IMR-90 (cell line): ENCODE data around the gene CUL9. TPM values are rescaled to one million over a fixed set of nuclear protein-coding genes. Genes with fewer than 3 reads are reported as not detected.

Experiments used
- ATAC-seq: fragments of 200-7000 bp; cut with Tn5 transposase; 2 replicates; pipeline ENCODE4 v1.9.1; 2020; ENCODE audit warnings: low read depth, mild to moderate bottlenecking, moderate library complexity
- BruUV-seq: library from RNA; stranded (reverse); fragments of 400-500 nt; replicated peaks from 2 replicates; lab custom pipeline; 2021; lab: Mats Ljungman, UMichigan
- CTCF ChIA-PET: fragments of 300-600 bp; formaldehyde crosslinking; extraction: SDS; loops from one replicate; lab custom pipeline; 2021; ENCODE audit warnings: antibody characterized with exemption; lab: Yijun Ruan, JAX
- POLR2A ChIA-PET: fragments of 300-600 bp; sonication (Branson Sonifier 250); formaldehyde crosslinking; loops from one replicate; lab custom pipeline; 2022; ENCODE audit warnings: antibody characterized with exemption; ENCODE audit not compliant: unreplicated experiment; lab: Charles Lee
- DNase-seq: peaks from one replicate; pipeline ENCODE4 v3.0.0; 2013
- H2AFZ ChIP-seq: replicated peaks from 2 replicates; pipeline ENCODE3; 2013; ENCODE audit warnings: low read length, mild to moderate bottlenecking; ENCODE audit not compliant: poor library complexity
- H2AK5ac ChIP-seq: 2 replicates; pipeline ENCODE4 v1.6.1; 2013; ENCODE audit warnings: low read depth, low read length, inconsistent platforms
- H2AK9ac ChIP-seq: replicated peaks from 2 replicates; pipeline ENCODE3; 2013; ENCODE audit warnings: mild to moderate bottlenecking, low read depth, low read length, moderate library complexity; ENCODE audit not compliant: poor library complexity
- H2BK120ac ChIP-seq: 2 replicates; pipeline ENCODE4 v1.6.1; 2013; ENCODE audit warnings: low read depth, low read length, inconsistent platforms
- H2BK15ac ChIP-seq: 3 replicates; pipeline ENCODE4 v1.6.1; 2013; ENCODE audit warnings: low read depth, low read length, inconsistent platforms
- H2BK20ac ChIP-seq: 2 replicates; pipeline ENCODE4 v1.6.1; 2013; ENCODE audit warnings: low read depth, mild to moderate bottlenecking, inconsistent platforms, low read length, moderate library complexity
- H2BK5ac ChIP-seq: 2 replicates; pipeline ENCODE4 v1.6.1; 2013; ENCODE audit warnings: mild to moderate bottlenecking, low read depth, low read length, inconsistent platforms; ENCODE audit not compliant: poor library complexity, severe bottlenecking
- H3K14ac ChIP-seq: replicated peaks from 2 replicates; pipeline ENCODE4 v1.6.1; 2013; ENCODE audit warnings: low read depth, low read length, inconsistent platforms
- H3K18ac ChIP-seq: 2 replicates; pipeline ENCODE4 v1.6.1; 2013; ENCODE audit warnings: low read depth, low read length, control low read depth
- H3K23ac ChIP-seq: 2 replicates; pipeline ENCODE4 v1.6.1; 2013; ENCODE audit warnings: low read depth, low read length, inconsistent platforms
- H3K27ac ChIP-seq: 2 replicates; pipeline ENCODE4 v1.5.1; 2013; ENCODE audit warnings: mild to moderate bottlenecking, control low read depth, low read length; ENCODE audit not compliant: insufficient read depth
- H3K27me3 ChIP-seq: 2 replicates; pipeline ENCODE4 v1.6.1; 2013; ENCODE audit warnings: low read length; ENCODE audit not compliant: control insufficient read depth, insufficient read depth
- H3K36me3 ChIP-seq: 2 replicates; pipeline ENCODE4 v1.6.1; 2013; ENCODE audit warnings: low read length, mixed read lengths; ENCODE audit not compliant: control insufficient read depth, insufficient read depth
- H3K4ac ChIP-seq: 2 replicates; pipeline ENCODE4 v1.6.1; 2013; ENCODE audit warnings: low read depth, low read length, inconsistent platforms
- H3K4me1 ChIP-seq: 2 replicates; pipeline ENCODE4 v1.6.1; 2013; ENCODE audit warnings: low read length, mixed read lengths; ENCODE audit not compliant: control insufficient read depth, insufficient read depth
- H3K4me2 ChIP-seq: 2 replicates; pipeline ENCODE4 v1.6.1; 2013; ENCODE audit warnings: low read depth, mild to moderate bottlenecking, control low read depth, low read length, moderate library complexity
- H3K4me3 ChIP-seq: 2 replicates; pipeline ENCODE4 v1.5.1; 2013; ENCODE audit warnings: low read depth, mild to moderate bottlenecking, control low read depth, low read length, moderate library complexity; ENCODE audit not compliant: insufficient read depth
- H3K56ac ChIP-seq: 2 replicates; pipeline ENCODE4 v1.6.1; 2013; ENCODE audit warnings: low read length, inconsistent platforms; ENCODE audit not compliant: insufficient read depth; ENCODE audit errors: extremely low read depth
- H3K79me1 ChIP-seq, 2 experiments: 2 replicates each; pipeline ENCODE4 v1.6.1; 2013; ENCODE audit warnings: low read length in 2 of 2, inconsistent platforms in 1 of 2, low read depth in 1 of 2
- H3K9ac ChIP-seq: 2 replicates; pipeline ENCODE4 v1.6.1; 2013; ENCODE audit warnings: low read depth, low read length, control low read depth
- H3K9me1 ChIP-seq: 2 replicates; pipeline ENCODE4 v1.6.1; 2013; ENCODE audit warnings: low read length, inconsistent platforms; ENCODE audit not compliant: insufficient read depth
- H3K9me3 ChIP-seq: 2 replicates; pipeline ENCODE4 v1.6.1; 2013; ENCODE audit warnings: low read length; ENCODE audit not compliant: control insufficient read depth, insufficient read depth
- H4K20me1 ChIP-seq: 2 replicates; pipeline ENCODE4 v1.6.1; 2013; ENCODE audit warnings: low read length, inconsistent platforms; ENCODE audit not compliant: insufficient read depth
- H4K5ac ChIP-seq: 2 replicates; pipeline ENCODE4 v1.6.1; 2013; ENCODE audit warnings: mild to moderate bottlenecking, low read depth, low read length, control low read depth
- H4K8ac ChIP-seq, 2 experiments: 2 replicates each; pipeline ENCODE4 v1.6.1; 2013; ENCODE audit warnings: low read depth in 2 of 2, low read length in 2 of 2, control low read depth in 1 of 2, inconsistent platforms in 1 of 2
- H4K91ac ChIP-seq: 2 replicates; pipeline ENCODE4 v1.6.1; 2013; ENCODE audit warnings: low read depth, low read length, inconsistent platforms; ENCODE audit not compliant: insufficient read depth
- POLR2A ChIP-seq: IDR thresholded peaks from 2 replicates; pipeline ENCODE4 v1.6.1; 2012; ENCODE audit warnings: mild to moderate bottlenecking, low read depth, low read length
- RAD21 ChIP-seq: IDR thresholded peaks from 2 replicates; pipeline ENCODE4 v1.6.1; 2012; ENCODE audit warnings: low read length, improper control_type of control experiment
- RFX5 ChIP-seq: IDR thresholded peaks from 2 replicates; pipeline ENCODE4 v1.8.0; 2012; ENCODE audit warnings: low read depth, mild to moderate bottlenecking, low read length, moderate library complexity
- SMC3 ChIP-seq: fragments of 150-350 bp; IDR thresholded peaks from 2 replicates; pipeline ENCODE4 v1.6.1; 2016; ENCODE audit warnings: low read depth, mild to moderate bottlenecking, antibody characterized with exemption, low read length, moderate library complexity
- USF2 ChIP-seq: fragments of 150-350 bp; IDR thresholded peaks from 2 replicates; pipeline ENCODE4 v1.6.1; 2017; ENCODE audit warnings: mild to moderate bottlenecking, antibody characterized with exemption, low read length, low read depth
- WGBS, 2 experiments: methylation state at CpG; one replicate each; pipeline versions ENCODE4 v1.1.5 to v1.1.7; 2013; ENCODE audit warnings: missing lambda C conversion rate in 2 of 2; ENCODE audit not compliant: insufficient read length in 1 of 2; ENCODE audit errors: extremely low coverage in 2 of 2; 5-methylcytosine and 5-hydroxymethylcytosine counted together
- dilution Hi-C: fragments of 300-500 bp; cut with HindIII; formaldehyde crosslinking; loops from one replicate; pipeline ENCODE4 v1.14.3; 2018; ENCODE audit warnings: low sequenced_read_pairs; ENCODE audit not compliant: unreplicated experiment
- in situ Hi-C: fragments of 300-500 bp; cut with MboI; formaldehyde crosslinking; loops from 3 replicates; pipeline ENCODE4 v1.14.3; 2019; ENCODE audit warnings: low sequenced_read_pairs, inconsistent platforms, mixed read lengths
- intact Hi-C: fragments of 100-400 bp; cut with micrococcal nuclease; formaldehyde crosslinking; loops from 2 replicates; pipeline ENCODE4 v1.10.0; 2022
- polyA plus RNA-seq, 3 experiments: library from polyadenylated mRNA; depleted of rRNA; stranded (reverse); fragments of >200 nt; gene quantifications; 2 replicates each; pipeline ENCODE4 v1.2.3, GENCODE V29; 2012; ENCODE audit warnings: low replicate concordance in 1 of 3
- total RNA-seq: library from RNA; depleted of rRNA; stranded (reverse); fragments of >200 nt; gene quantifications from 2 replicates; pipeline ENCODE4 v1.2.3, GENCODE V29; 2012

The CUL9 gene
- total and polyA plus RNA-seq, 2 of the 4 experiments (the other 2 are of a cell fraction) = 7.7 to 19.5 TPM

GRCh38 chr6:43255408-43256054, 73.5 kb downstream of the CUL9 start:
- H3K27me3 ChIP-seq = peaks cover 65% of the 10 kb centered on the region
- intact Hi-C loops = no loop called here
- no peak overlapping the region for H3K4me2 ChIP-seq
- no peak overlapping the region for H3K27ac ChIP-seq
- no peak overlapping the region for H2BK20ac ChIP-seq
- ChIA-PET CTCF (no interaction called here), POLR2A (no interaction called here)
- no peak overlapping the region for H2BK5ac ChIP-seq
- no peak overlapping the region for H3K4ac ChIP-seq
- dilution Hi-C loops = no loop called here
- H2BK15ac ChIP-seq = no peak overlapping the region
- H2AK5ac ChIP-seq = no peak overlapping the region
- H3K9me1 ChIP-seq = no peaks in the 10 kb centered on the region
- no peaks in the 10 kb centered on the region for H3K79me1 ChIP-seq
- H3K9me3 ChIP-seq = no peaks in the 10 kb centered on the region
- no peak overlapping the region for H3K4me3 ChIP-seq
- WGBS, 2 experiments = 63% methylated on average over 4 of the region's 11 CpGs; no CpG with 5 or more reads in 1 of the 2 experiments
- H3K56ac ChIP-seq = no peak overlapping the region
- no peaks in the 10 kb centered on the region for H3K36me3 ChIP-seq
- H3K14ac ChIP-seq = no peak overlapping the region
- TF ChIP-seq POLR2A (no peak), SMC3 (no peak), RFX5 (no peak), USF2 (no peak), RAD21 (no peak)
- no peak overlapping the region for H3K18ac ChIP-seq
- H2AK9ac ChIP-seq = no peak overlapping the region
- H4K5ac ChIP-seq = no peak overlapping the region
- BruUV-seq = no TSS peak
- no peak overlapping the region for H2AFZ ChIP-seq
- H3K23ac ChIP-seq = no peak overlapping the region
- DNase-seq (no peak), ATAC-seq (no peak)
- H3K9ac ChIP-seq = no peak overlapping the region
- no peaks in the 10 kb centered on the region for H4K20me1 ChIP-seq
- H2BK120ac ChIP-seq = no peak overlapping the region
- H3K4me1 ChIP-seq = no peaks in the 10 kb centered on the region; the same call in 1 of the 2 replicates
- no peak overlapping the region for H4K91ac ChIP-seq
- in situ Hi-C loops = loop anchor here (5.0 kb wide), 1 partner anchor 237 kb away; no protein-coding TSS in a partner anchor
- no peak overlapping the region for H4K8ac ChIP-seq
